ENCODE measurements around the gene CDK2AP2. TPM values are rescaled to one million over a fixed set of nuclear protein-coding genes. Genes with fewer than 3 reads are reported as not detected.

The CDK2AP2 gene
- total and polyA plus RNA-seq, 10 of the 15 experiments (the other 5 are each of a cell fraction or from before 2014, with no cell fraction given) = 8.0 to 177 (median 40.9) TPM

DNA sequence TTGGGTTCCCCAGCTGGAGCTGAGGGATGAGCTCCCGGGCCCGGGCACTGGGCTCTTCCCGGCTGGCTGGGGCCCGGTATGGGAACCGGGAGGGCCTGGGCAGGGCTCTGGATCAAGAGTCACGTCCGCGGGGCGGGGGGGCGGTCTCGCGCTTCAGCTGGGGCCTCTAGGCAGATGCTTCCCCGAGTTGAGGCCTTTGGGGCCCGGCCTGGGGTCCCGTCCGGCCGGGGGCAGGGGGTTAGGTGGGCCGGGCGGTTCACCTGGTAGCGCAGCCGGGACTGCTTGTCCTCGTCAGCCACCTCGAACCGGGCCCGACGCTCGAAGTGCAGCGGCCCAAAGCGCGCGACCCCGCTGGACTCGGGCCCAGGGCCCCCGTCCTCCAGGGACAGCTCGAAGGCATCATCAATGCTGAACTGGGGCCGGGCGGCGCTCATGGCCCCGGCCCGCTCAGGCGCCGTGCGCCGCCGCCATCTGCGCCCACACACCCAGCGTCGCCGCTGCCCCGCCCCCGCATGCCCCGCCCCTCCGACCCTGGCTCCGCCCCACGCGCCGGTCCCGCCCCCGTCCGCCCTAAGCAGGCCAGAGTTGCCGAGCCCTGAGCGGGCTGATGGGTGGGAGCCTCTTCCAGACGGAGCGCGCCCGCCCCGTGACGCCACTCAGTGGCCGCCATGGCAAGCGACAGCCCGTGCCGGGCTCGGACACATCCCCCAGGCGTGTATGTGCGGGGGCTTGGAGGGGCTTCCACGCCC lies 39.0 kb downstream of the CDK2AP2 start, which contains the start of gene TMEM134 (continued):
- no peak for TF ChIP-seq BCL11A (IDR thresholded peaks at IDR 0.05; ENCODE audit: low read depth, low read length)

DNA sequence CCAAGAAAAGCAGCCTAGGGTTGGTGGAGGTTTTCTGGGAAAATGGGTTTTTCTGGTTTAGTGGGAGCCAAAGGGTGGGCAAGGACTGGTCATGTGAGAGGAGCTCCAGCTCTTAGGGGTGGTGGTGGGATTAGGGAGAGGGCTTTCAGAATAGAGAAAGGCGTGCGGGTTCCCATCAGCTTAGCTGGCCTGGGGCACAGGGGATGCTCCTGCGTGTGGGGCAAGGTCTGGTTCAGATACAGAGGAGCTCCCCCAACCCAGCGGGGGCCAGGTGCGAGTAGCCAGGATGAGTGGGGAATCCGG lies 39.6 kb downstream of the CDK2AP2 start:
- DNase-seq (ENCODE audit: low read depth, low spot score) = no peak
- in situ Hi-C loops (cut with MboI) = no loop called here
- ChIA-PET SMC1A (ENCODE audit: uncharacterized antibody, unreplicated experiment) (interaction anchor here (0.9 to 5.2 kb wide), 12 partner anchors 8 to 146 kb away, joined by 3 to 46 read pairs (median 6); partner anchors contain the start of genes AIP, PITPNM1, PPP1CA and RAD9A), CTCF (interaction anchor here (0.7 to 5.1 kb wide), 17 partner anchors 9 to 180 kb away, joined by 3 to 36 read pairs (median 4); partner anchors contain the start of genes AIP, PITPNM1 and PPP1CA), RAD21 (ENCODE audit: unreplicated experiment) (interaction anchor here (0.7 to 5.5 kb wide), 16 partner anchors 17 to 123 kb away, joined by 3 to 72 read pairs (median 5); partner anchors contain the start of genes AIP, CDK2AP2, PITPNM1 and POLD4), POLR2A (interaction anchor here (0.6 to 8.1 kb wide), 19 partner anchors 9 to 681 kb away, joined by 3 to 78 read pairs (median 6); partner anchors contain the start of genes AIP, PITPNM1, PPP1CA and PTPRCAP)
- Histone ChIP-seq H3K9ac (ENCODE audit: control insufficient read depth, insufficient read depth, low read length) (peak overlapping the region; percentile 85), H3K9me3 (replicated peaks; ENCODE audit: control insufficient read depth, insufficient read depth, low read length) (no peaks in the 10 kb centered on the region), H3K4me3 (peak overlapping the region; percentile 86), H3K27ac (ENCODE audit: control insufficient read depth, insufficient read depth) (peak overlapping the region; percentile 78), H3K4me2 (ENCODE audit: control insufficient read depth, insufficient read depth) (peak overlapping the region; percentile 98), H3K79me2 (ENCODE audit: control insufficient read depth, insufficient read depth, low read length) (peaks cover 14% of the 10 kb centered on the region), H2AFZ (ENCODE audit: control insufficient read depth, low read depth, low read length) (peak overlapping the region; percentile 73; the same call in 1 of the 2 replicates), H3K27me3 (replicated peaks in 1 of 2; ENCODE audit: control insufficient read depth in 2 of 2, insufficient read depth in 2 of 2, low read length in 1 of 2) (no peaks in the 10 kb centered on the region), H4K20me1 (ENCODE audit: control insufficient read depth, insufficient read depth) (no peaks in the 10 kb centered on the region), H3K4me1 (ENCODE audit: control insufficient read depth, insufficient read depth, low read length) (peaks cover 37% of the 10 kb centered on the region), H3K36me3 (ENCODE audit: control insufficient read depth in 2 of 2, insufficient read depth in 2 of 2, low read length in 1 of 2) (no peaks in the 10 kb centered on the region)
- no TSS peak for BruUV-seq (replicated peaks)
- no peak for FAIRE-seq
- TF ChIP-seq GATAD2B (conservative IDR thresholded peaks at IDR 0.05; ENCODE audit: low read depth) (0 out of 2 replicates have a peak, but pooled peaks have one; percentile 11), RB1 (IDR thresholded peaks at IDR 0.05; ENCODE audit: borderline replicate concordance) (no peak), PML (IDR thresholded peaks at IDR 0.05; ENCODE audit: low read length) (0 out of 2 replicates have a peak, but pooled peaks have one; percentile 27), YY1 (IDR thresholded peaks at IDR 0.05; ENCODE audit: low read depth, low read length) (no peak)
- peak; percentile 14 for ATAC-seq
- intact Hi-C loops (cut with micrococcal nuclease; ENCODE audit: unreplicated experiment) = loop anchor here (2.0 kb wide), 2 partner anchors 32 to 68 kb away; partner anchors contain the start of genes PPP1CA and PTPRCAP
- WGBS (ENCODE audit: insufficient coverage, insufficient replicate concordance, low lambda C conversion rate, missing lambda C conversion rate) = 2% methylated on average over 6 of the region's 6 CpGs

Measured in GM12878 (cell line).